Dedifferentiated amniotic fluid mesenchymal stem cell (primary cell): ENCODE results near the gene PLEKHB2.
"Not testable (repeated sequence)": the region's sequence is repeated elsewhere in the genome, so short reads cannot be mapped to it uniquely, and the experiment has no call there.

Experiments
- DNase-seq: peaks from one replicate; pipeline ENCODE4 v3.0.0-alpha.2; 2016; ENCODE audit errors: extremely low spot score

Gene PLEKHB2

DNA sequence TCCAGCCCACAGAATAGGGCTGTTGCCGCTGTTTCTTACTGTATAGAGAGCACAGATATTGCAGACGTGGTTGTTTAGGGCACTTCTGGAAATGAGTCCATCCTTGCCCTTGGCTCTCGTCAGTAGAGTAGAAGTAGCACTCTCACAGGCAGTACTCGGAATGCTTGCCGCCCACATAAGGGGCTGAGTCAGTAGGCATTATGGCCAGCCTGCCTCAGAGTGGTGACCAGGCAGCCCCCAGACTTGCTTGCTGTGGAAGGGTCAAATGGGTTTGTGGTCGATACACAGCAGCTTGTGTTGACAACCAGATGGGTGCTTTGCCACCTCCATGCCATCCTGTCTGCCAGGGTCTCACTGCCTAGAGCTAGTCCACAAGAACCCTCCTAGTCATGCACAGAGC is 38.7 kb downstream of the PLEKHB2 start:
- no peak for DNase-seq

DNA sequence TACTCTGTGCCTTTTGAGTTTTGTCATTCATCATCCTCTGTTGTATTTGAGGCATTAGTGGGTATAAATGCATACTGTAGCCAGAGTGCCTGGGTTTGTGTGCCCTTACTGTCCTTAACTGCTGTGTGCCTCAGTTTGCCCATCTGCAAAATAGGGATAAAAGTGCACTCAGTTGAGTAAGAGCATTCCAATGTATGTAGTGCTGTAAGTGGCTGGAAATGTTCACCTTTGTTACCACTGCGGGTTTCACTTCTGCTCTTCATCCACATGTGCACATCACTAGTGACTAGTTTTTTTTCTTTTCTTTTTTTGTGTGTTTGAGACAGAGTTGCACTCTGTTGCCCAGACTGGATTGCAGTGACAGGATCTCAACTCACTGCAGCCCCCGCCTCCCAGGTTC is 39.9 kb downstream of the PLEKHB2 start:
- DNase-seq: no peak

DNA sequence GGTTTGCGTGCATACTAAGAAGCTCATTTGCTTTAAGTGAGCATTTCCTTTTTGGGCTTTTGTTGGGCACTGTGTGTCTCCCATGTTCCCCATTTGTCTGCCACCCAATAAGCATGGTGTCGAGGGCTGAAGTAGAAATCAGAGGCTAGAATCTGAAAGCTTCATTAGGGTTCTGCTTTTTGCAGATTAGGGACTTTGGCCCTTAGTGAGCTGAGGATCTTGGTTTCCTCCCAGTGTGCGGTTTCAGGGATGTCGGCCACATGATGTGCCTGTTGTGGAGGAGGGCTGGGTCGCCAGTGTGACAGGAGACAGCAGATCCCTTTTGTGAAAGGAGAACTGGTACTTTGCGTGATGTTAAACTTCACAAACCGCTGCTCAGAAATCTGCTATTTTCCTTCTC is 41.1 kb downstream of the PLEKHB2 start:
- DNase-seq: no peak

DNA sequence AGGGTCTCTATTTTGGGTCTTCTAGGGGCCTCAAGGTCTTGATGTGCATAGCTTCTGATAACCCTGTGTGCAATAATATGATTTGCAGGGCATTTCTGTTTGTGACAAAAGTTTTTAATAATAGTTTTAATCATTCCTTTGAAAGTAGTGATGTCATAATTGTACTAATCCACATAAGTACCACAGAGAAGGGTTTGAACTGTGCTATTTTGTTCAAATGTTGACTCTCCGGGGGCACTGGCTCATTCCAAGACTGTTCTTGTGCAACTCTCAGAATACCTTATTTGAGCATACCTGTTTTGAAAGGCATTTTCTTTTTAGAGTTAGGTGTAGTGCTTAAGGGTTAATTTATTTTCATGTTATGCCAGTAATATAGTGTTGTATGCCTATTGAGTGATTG is 41.6 kb downstream of the PLEKHB2 start:
- DNase-seq: no peak

DNA sequence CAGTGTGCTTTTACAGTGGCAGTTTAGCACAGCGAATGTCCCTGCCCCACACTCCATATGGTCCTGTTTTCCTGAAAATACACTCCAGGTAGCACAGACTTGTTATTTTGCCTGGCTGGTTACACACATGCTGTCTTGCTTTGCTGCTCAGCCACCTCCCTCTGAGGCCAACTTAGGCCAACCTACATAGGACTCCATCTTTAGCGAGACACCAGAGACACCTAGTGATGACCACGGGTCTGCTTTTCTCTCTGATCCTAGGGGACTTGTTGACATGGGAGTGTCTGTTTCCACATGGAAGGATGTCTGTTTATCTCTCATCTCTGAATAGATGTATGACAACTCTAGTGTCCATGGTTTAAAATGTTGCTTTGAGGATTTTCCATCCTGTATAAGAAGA is 43.3 kb downstream of the PLEKHB2 start:
- DNase-seq: no peak

DNA sequence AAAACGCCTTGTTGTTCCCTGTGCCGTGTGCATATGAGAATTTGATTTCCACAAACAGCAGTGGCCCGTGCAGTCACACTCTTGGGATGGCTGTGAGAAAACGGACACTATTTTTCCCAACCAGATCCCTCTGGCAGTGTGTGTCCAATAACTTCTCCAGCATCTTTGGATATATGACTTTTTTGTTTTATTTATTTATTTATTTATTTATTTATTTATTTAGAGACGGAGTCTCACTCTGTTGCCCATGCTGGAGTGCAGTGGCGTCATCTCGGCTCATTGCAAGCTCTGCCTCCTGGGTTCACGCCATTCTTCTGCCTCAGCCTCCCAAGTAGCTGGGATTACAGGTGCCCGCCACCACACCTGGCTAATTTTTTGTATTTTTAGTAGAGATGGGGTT is 45.0 kb downstream of the PLEKHB2 start:
- DNase-seq: not testable (repeated sequence)

DNA sequence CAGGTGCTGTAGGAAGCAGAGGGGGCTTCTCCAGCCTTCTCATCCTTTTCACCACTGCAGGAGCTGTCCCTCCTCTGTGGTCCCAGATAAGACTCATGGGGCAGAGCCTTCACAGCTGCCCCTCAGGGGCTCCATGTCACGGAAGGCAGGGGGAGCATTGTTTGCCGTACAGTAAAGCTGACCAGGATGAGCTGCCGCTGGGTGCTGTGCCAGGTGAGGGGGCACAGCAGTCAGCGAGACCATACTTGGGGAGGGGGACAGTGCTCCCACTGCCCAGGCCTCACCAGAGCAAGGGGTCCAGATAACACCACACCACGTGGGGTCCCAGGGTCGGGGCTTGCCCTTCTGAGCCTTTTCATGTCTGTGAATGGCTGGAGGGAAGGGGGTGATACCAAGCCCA is 46.3 kb downstream of the PLEKHB2 start:
- no peak for DNase-seq

DNA sequence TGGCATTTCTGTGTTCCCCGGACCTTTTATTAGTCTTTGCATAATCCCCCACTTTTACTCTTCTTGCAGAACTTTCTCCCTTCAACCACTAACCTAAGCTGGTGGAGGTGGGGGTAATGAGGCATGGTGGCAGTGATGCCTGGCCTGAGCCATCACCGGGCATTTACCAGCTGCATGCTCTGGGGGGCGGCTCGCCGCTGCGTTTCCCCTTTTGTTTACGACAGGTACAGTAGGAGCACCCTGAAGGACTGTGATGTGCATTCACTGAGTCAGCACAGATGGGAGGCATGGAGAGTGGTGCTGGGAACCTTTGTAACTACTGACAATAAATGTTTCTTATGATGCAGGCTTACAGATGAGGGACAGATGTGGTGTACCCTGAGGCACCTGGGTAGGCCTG is 46.9 kb downstream of the PLEKHB2 start:
- DNase-seq: no peak

DNA sequence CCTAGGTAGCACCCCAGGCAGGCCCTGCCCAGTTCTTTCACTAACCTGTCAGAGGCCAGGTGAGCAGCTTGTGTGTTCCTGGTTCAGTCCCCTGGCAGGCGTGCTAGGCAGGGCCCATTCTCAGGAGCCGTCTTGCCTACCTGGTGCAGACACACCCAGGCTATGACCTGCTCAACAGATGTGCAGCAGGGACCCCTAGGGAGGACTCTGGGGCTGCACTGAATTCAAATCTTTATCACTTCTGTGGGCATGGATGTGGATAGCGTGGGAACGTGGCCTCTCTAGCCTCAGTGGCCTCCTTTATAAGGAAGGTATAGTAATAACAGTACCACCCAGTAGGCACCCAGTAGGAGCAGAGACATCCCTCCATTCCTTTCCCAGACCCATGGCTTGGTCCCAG is 48.4 kb downstream of the PLEKHB2 start:
- DNase-seq: no peak

DNA sequence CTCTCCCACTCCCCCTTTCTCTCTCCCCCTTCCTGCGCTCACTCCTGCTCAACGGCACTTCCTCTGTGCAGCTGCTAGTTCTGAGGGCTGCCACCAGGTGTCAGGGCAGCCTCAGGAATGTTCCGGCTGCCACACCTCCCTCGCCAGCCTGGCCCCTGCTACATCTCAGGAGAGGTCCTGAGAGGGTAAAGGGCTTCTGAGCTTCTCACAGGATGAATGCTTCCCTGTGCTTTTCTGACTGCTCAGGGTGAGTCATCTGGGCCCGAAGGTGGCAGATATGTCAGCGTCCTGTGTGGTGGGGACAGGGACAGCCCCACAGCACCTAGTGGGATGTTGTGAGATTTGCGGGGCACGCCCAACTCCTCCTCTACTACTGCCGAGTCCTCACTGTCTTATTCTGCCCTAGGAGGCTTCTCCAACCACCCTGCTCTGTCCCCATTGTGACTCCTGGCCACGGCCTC is 49.0 kb downstream of the PLEKHB2 start:
- DNase-seq: peak; percentile 51

DNA sequence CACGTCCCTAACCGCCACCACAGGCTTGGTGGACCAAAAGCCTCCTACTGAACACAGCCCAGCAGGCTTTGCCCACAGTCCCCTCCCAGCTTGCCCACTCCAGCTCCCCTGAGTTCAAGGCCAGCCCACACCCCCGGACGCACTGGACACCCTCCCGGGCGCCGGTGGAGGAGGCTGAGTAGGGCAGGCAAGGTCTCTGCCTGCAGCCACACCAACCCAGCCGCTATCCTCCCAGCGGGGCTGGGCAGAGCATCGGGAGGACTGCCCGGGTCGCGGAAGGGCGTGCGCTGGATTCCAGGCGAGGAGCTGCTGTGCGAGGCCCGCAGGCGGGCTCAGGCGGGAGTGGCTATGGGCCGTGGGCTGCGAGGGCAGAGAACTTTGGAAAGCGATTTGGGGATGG is 49.5 kb downstream of the PLEKHB2 start:
- DNase-seq: no peak

DNA sequence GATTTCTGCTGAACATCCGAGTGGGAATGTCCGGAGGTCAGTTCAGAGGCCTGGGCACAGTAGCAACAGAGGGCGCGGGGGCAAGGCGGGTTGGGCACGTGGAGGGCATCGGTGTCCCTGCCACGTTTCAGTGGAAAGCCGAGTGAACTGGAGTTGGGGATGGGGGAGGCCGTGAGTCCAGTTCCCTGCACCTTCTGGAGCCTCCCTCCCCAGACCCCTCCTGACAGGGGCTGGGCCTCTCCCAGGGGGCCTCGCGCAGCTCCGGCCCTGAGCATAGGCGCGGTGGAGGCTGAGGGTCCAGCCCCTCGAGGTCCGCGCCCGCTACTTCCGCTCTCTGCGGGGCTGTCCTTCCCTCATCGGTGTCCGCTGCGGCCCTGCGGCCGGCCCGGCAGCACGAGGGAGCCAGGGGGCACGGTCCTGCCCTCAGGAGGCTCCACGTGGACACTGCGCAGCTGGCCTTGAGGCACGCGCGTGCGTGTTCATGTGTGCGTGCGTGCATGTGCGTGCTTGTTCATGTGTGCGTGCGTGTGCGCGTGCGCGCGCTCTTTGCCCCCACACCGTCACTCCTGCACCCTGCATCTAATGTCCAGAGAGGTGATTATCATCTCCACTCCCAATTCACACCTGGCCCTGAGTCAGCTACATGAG is 50.2 kb downstream of the PLEKHB2 start:
- no peak for DNase-seq

DNA sequence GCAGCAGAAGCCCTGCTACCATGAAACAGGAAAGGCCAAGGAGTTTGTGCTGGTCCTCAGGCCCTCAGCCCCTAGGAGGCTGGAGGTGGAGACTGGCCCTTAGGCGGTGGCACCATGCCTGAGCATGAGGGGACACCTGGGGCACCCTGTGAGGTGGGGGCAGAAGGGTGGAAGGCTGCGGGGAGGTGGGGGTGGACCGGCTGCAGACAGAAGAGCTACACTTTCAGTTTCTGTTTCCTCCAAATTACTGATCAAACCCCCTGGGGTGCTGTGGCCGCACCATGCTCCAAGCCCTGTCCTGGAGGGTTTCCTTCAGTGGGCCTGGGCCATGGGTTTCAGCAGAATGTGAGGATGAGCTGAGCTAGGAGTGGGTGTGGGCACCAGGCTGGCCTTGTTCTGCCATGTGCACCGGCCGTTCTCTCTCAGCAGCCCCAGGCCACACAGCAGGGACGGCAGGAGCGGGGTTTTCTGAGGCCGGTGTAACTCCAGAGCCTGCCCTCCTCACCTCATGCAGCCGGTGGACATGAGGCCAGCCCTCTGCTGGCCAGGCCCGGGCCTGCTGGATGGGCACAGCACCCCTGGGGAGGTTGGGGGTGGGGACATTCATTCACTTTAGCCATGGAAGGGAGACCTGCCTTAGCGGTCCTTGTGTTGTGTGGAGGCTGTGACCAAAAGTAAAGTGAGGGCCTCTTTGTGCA is 51.5 kb downstream of the PLEKHB2 start:
- no peak for DNase-seq

DNA sequence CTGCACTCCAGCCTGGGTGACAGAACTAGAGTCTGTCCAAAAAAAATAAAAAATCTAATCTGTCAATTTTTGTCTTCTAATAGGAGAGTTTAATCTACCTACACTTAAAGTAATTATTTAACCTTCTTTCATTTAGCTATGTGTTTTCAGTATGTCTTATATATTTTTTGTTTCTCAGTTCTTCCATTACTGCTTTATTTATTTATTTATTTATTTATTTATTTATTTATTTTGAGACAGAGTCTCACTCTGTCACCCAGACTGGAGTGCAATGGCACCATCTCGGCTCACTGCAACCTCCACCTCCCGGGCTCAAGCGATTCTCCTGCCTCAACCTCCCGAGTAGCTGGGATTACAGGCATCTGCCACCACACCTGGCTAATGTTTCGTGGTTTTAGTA is 60.4 kb downstream of the PLEKHB2 start:
- DNase-seq: not testable (repeated sequence)

DNA sequence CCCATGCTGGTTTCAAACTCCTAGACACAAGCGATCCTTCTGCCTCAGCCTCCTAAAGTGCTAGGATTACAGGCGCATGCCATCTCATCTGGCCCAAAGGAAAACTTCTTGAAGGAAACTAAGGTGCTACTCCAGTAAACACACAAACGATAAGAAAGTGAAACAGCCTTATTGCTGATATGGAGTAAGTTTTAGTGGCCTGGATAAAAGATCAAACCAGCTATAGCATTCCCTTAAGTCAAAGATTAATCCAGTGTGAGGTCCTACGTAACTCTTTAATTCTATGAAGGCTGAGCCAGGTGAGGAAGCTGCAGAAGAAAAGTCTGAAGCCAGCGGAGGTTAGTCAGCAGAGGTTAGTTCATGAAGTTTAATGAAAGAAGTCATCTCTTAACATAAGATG is 63.4 kb downstream of the PLEKHB2 start:
- no peak for DNase-seq

DNA sequence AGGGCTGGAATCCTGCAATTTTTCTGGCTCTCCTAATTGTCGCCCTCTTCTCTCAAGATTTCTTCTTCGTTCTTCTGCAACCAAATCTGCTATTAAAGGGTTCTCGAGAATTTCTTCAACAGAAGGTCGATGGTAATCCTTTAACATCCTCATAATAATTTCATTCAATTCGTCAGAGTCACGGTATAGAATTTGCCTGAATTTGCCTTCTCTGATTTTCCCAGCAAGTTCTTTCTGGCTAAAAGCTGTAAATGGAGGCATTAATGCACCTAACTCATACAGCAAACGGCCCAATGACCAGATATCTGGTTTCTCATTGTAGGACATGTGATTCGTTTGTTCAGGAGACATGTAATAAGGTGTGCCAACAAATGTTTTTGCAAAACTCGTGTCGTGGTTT is 72.9 kb downstream of the PLEKHB2 start:
- DNase-seq: not testable (repeated sequence)

DNA sequence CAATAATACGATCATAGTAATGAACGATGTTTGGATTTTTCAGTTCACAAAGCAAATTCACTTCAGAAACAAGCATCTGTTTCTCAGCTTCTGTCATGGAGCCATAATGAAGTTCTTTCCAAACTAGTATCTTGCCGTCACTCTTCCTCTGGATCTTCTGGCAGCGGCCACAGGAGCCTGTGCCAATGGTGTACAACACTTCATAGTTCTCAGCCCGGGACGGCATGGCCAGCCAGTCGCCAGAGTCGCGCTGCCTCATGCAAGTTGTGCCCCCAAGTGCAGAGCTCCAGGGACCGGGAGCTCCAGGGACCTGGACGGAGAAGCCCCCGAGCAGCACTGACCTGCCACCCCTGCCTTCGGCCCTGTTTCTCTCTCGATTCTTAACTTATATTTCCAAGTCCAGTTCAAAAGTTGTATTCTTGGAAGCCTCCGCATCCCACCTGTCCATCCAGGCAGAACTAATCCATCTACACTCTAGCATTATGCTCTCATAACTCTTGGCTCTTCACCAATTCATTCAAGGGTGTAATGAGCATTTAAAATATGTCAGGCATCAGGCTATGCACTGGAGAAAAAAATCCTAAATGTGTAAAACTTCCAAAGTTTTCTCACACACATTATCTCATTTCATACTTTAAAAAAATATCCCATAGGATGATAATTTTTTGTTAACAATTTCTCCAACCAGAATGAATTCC is 73.7 kb downstream of the PLEKHB2 start:
- not testable (repeated sequence) for DNase-seq

DNA sequence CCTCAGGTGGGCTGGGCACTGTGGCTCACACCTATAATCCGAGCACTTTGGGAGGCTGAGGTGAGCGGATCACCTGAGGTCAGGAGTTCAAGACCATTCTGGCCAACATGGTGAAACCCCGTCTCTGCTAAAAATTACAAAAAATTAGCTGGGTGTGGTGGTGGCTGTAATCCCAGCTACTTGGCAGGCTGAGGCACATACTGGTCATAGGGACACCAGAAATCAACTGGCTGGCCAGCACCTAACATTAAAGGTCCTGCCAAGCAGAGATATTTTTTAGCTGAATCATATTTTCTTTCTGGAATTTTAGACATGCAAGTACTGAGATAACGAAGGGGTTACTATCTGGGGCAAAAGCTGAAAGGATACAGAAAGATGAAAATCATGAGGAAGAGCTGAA is 76.3 kb downstream of the PLEKHB2 start:
- DNase-seq: not testable (repeated sequence)

DNA sequence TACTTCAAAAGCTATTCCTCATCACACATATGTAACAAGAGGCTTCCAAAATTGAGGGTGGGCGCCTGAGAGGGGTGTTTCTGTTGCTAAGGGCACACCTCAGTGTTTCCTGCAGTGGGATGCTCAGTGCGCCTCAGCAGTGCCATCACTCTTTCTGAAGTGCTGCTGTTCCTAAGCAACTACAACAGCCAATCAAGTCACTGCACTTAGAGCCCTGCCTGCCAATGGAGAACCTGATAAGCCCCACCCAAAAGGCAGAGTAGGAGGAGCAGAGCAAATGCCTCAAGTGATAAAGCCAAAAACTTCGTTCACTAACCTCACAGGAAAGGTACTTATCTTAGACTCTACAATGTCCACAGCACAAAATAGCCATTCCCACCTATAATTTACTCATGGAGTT is 88.3 kb downstream of the PLEKHB2 start:
- DNase-seq: not testable (repeated sequence)

DNA sequence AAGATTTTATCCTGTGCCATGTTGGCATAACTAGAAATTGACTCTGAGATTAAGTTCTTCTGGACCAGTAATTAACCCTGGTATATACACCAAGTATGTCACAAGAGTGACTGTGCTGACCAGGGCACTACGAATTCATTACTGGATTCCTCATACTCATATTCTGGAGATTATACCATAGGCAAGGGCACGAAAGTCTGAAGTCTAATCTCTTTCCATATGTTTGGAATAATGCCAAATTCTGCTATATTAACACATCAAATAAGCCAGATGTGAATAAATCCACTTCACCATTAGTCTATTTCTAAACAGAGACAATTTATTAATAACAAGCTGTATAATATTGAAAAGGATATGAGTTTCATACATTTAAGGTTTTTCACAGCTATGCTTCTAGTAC is 91.0 kb downstream of the PLEKHB2 start:
- not testable (repeated sequence) for DNase-seq
